ENCODE data around the gene RNF212.

RNF212 gene

GRCh38 chr4:1116838-1117237, 3.5 kb upstream of the RNF212 start:
- no peak for DNase-seq (ENCODE audit: low read depth)
- no peak overlapping the region for H3K4me3 ChIP-seq (ENCODE audit: low read length)
- TF ChIP-seq CTCF (IDR thresholded peaks at IDR 0.05; ENCODE audit: insufficient read depth, low read depth, low read length, missing control alignments), result no peak

- TF ChIP-seq CTCF (IDR thresholded peaks at IDR 0.05; ENCODE audit: insufficient read depth, low read depth, low read length, missing control alignments), result no peak
- DNase-seq (ENCODE audit: low read depth), result peak; percentile 59
- no peak overlapping the region for H3K4me3 ChIP-seq (ENCODE audit: low read length)
These were observed 2.3 kb upstream of the RNF212 start for GRCh38 chr4:1115528-1116293.

- TF ChIP-seq CTCF (IDR thresholded peaks at IDR 0.05; ENCODE audit: insufficient read depth, low read depth, low read length, missing control alignments), result no peak
- H3K4me3 ChIP-seq (ENCODE audit: low read length), result no peak overlapping the region
- DNase-seq (ENCODE audit: low read depth), result no peak
These were observed 562 bp downstream of the RNF212 start for GRCh38 chr4:1112821-1113182.

- no peak overlapping the region for H3K4me3 ChIP-seq (ENCODE audit: low read length)
- no peak for TF ChIP-seq CTCF (IDR thresholded peaks at IDR 0.05; ENCODE audit: insufficient read depth, low read depth, low read length, missing control alignments)
- DNase-seq (ENCODE audit: low read depth), result no peak
These were observed 1.1 kb downstream of the RNF212 start for GRCh38 chr4:1112174-1112820.

- no peak for DNase-seq (ENCODE audit: low read depth)
- H3K4me3 ChIP-seq (ENCODE audit: low read length), result no peak overlapping the region
- no peak for TF ChIP-seq CTCF (IDR thresholded peaks at IDR 0.05; ENCODE audit: insufficient read depth, low read depth, low read length, missing control alignments)
These were observed 2.0 kb downstream of the RNF212 start for GRCh38 chr4:1111259-1111809.

GRCh38 chr4:1109898-1110506, 3.4 kb downstream of the RNF212 start:
- H3K4me3 ChIP-seq (ENCODE audit: low read length), result no peak overlapping the region
- TF ChIP-seq CTCF (IDR thresholded peaks at IDR 0.05; ENCODE audit: insufficient read depth, low read depth, low read length, missing control alignments), result no peak
- no peak for DNase-seq (ENCODE audit: low read depth)
